HepG2 (cell line): ENCODE data around the gene YJEFN3. TPM values are rescaled to one million over a fixed set of nuclear protein-coding genes. Genes with fewer than 3 reads are reported as not detected.

Experiments
- ATAC-seq: fragments of 200-7000 bp; cut with Tn5 transposase; 3 replicates; pipeline ENCODE4 v1.9.1; 2020; ENCODE audit warnings: mild to moderate bottlenecking, moderate library complexity
- BruUV-seq: library from RNA; stranded (reverse); fragments of 400-500 nt; replicated peaks from 2 replicates; lab custom pipeline; 2021; lab: Mats Ljungman, UMichigan
- CTCF ChIA-PET: fragments of 300-600 bp; formaldehyde crosslinking; extraction: SDS; loops from one replicate; lab custom pipeline; 2021; ENCODE audit warnings: low total read pairs, inconsistent platforms, low intra/inter-chr PET ratio; lab: Yijun Ruan, JAX
- POLR2A ChIA-PET: fragments of 350-600 bp; sonication (Branson Sonifier 250); formaldehyde crosslinking; loops from one replicate; lab custom pipeline; 2020; ENCODE audit warnings: antibody characterized with exemption, inconsistent platforms; lab: Yijun Ruan, JAX
- DNase-seq: peaks from one replicate; pipeline ENCODE4 v3.0.0-alpha.2; 2015; ENCODE audit warnings: low spot score
- FAIRE-seq: peaks from 3 replicates; lab custom pipeline; 2011; peaks lifted over from hg19 to GRCh38; lab: Jason Lieb, UNC
- H2AFZ ChIP-seq: one replicate; pipeline ENCODE4 v1.6.1; 2011; ENCODE audit warnings: low read length, inconsistent platforms
- H3K27ac ChIP-seq: fragments of 300-600 bp; 3 replicates; pipeline ENCODE4 v1.8.0; 2011; ENCODE audit warnings: mixed run types, mild to moderate bottlenecking, mixed read lengths, low read length, inconsistent platforms; ENCODE audit not compliant: insufficient read depth; ENCODE audit errors: extremely low read length
- H3K27me3 ChIP-seq, 2 experiments: fragments of 200-600 bp in 1 of 2; 2 replicates in 1 of 2; 3 replicates in 1 of 2; pipeline versions ENCODE4 v1.6.0 to v1.8.0; 2011; ENCODE audit warnings: low read length in 2 of 2, mild to moderate bottlenecking in 2 of 2, moderate library complexity in 2 of 2, inconsistent platforms in 1 of 2; ENCODE audit not compliant: insufficient read depth in 2 of 2, control insufficient read depth in 1 of 2
- H3K36me3 ChIP-seq, 2 experiments: fragments of 200-600 bp in 1 of 2; replicated peaks in 1 of 2; 2 replicates in 1 of 2; 3 replicates in 1 of 2; pipeline versions ENCODE4 v1.5.1 to v1.8.0; 2011; ENCODE audit warnings: low read length in 2 of 2, inconsistent platforms in 1 of 2; ENCODE audit not compliant: insufficient read depth in 2 of 2, control insufficient read depth in 1 of 2
- H3K4me1 ChIP-seq: 2 replicates; pipeline ENCODE4 v1.5.1; 2012; ENCODE audit warnings: low read length, inconsistent platforms; ENCODE audit not compliant: insufficient read depth
- H3K4me2 ChIP-seq: 2 replicates; pipeline ENCODE4 v1.6.0; 2011; ENCODE audit warnings: low read depth, low read length, inconsistent platforms
- H3K4me3 ChIP-seq, 3 experiments: fragments of 200-600 bp in 1 of 3; sonication (generic), shearing (Covaris generic) in 1 of 3; replicated peaks in 1 of 3; 2 replicates each; pipeline ENCODE4 v1.5.1; 2011 to 2016; ENCODE audit warnings: low read length in 3 of 3, inconsistent platforms in 2 of 3, low read depth in 2 of 3, mild to moderate bottlenecking in 2 of 3, control low read depth in 1 of 3, mixed read lengths in 1 of 3; ENCODE audit not compliant: insufficient read depth in 1 of 3
- H3K79me2 ChIP-seq: one replicate; pipeline ENCODE4 v1.6.1; 2011; ENCODE audit warnings: low read length, inconsistent platforms; ENCODE audit not compliant: insufficient read depth
- H3K9ac ChIP-seq: 2 replicates; pipeline ENCODE4 v1.6.0; 2011; ENCODE audit warnings: mild to moderate bottlenecking, low read depth, low read length, inconsistent platforms; ENCODE audit not compliant: insufficient read depth
- H3K9me3 ChIP-seq: 2 replicates; pipeline ENCODE4 v1.5.1; 2012; ENCODE audit warnings: mild to moderate bottlenecking, low read length
- H4K20me1 ChIP-seq: 2 replicates; pipeline ENCODE4 v1.6.0; 2011; ENCODE audit warnings: inconsistent platforms, mild to moderate bottlenecking, low read length, moderate library complexity; ENCODE audit not compliant: insufficient read depth
- AGO2 ChIP-seq: fragments of 200-400 bp; formaldehyde crosslinking; optimal IDR thresholded peaks from 2 replicates; pipeline ENCODE3; 2017; ENCODE audit warnings: mild to moderate bottlenecking, low read depth, low read length, moderate library complexity
- POLR2AphosphoS5 ChIP-seq: IDR thresholded peaks from 2 replicates; pipeline ENCODE4 v1.6.1; 2012; ENCODE audit warnings: low read depth, low read length
- RBM22 ChIP-seq: fragments of 200-400 bp; formaldehyde crosslinking; optimal IDR thresholded peaks from 2 replicates; pipeline ENCODE3; 2017; ENCODE audit warnings: mild to moderate bottlenecking, low read length, moderate library complexity
- ZNF263 ChIP-seq: sonication (generic); formaldehyde crosslinking; IDR thresholded peaks from 2 replicates; pipeline ENCODE4 v1.4.0; 2020; ENCODE audit warnings: missing genetic modification reagents
- ZNF891 ChIP-seq: sonication (generic); formaldehyde crosslinking; IDR thresholded peaks from 2 replicates; pipeline ENCODE4 v1.5.0; 2020; ENCODE audit warnings: mild to moderate bottlenecking, missing genetic modification reagents
- WGBS: methylation state at CpG from one replicate; pipeline ENCODE4 v1.1.6; 2017; ENCODE audit warnings: low lambda C conversion rate; 5-methylcytosine and 5-hydroxymethylcytosine counted together
- in situ Hi-C: cut with HindIII; loops from 2 replicates; pipeline ENCODE4 v1.10.0; 2017; ENCODE audit warnings: low pct_unique_long_range_greater_than_20kb; ENCODE audit not compliant: extremely low pct_ligation_motif_present
- intact Hi-C: fragments of 100-400 bp; cut with micrococcal nuclease; formaldehyde crosslinking; loops from one replicate; pipeline ENCODE4 v1.10.0; 2022; ENCODE audit not compliant: unreplicated experiment
- polyA plus RNA-seq, 8 experiments: library from polyadenylated mRNA; depleted of rRNA in 3 of 8; stranded (reverse) in 7 of 8; unstranded in 1 of 8; fragments of >200 nt; fragmentation: Illumina TruSeq in 4 of 8; extraction: Trizol in 4 of 8; gene quantifications; 2 replicates each; pipeline versions ENCODE4 v1.2.1 to v1.2.3, GENCODE V29; 2011 to 2016; ENCODE audit warnings: low read depth in 4 of 8, missing spikeins in 1 of 8, mixed read lengths in 1 of 8; ENCODE audit not compliant: insufficient read depth in 1 of 8
- total RNA-seq, 5 experiments: library from RNA; depleted of rRNA; stranded (reverse); fragments of >200 nt; fragmentation: Illumina TruSeq; extraction: Trizol; gene quantifications; 2 replicates each; pipeline ENCODE4 v1.2.3, GENCODE V29; 2016; ENCODE audit warnings: low read depth in 1 of 5
- TF ChIP-seq, protein P1 (sequence below): sonication (generic); formaldehyde crosslinking; IDR thresholded peaks from 2 replicates; pipeline ENCODE4 v1.5.0; 2020; ENCODE audit warnings: missing genetic modification reagents
- TF ChIP-seq, protein P2 (sequence below): sonication (generic); formaldehyde crosslinking; IDR thresholded peaks from 2 replicates; pipeline ENCODE4 v1.5.0; 2020; ENCODE audit warnings: mild to moderate bottlenecking, missing genetic modification reagents
- TF ChIP-seq, protein P3 (sequence below): sonication (generic); formaldehyde crosslinking; conservative IDR thresholded peaks from 2 replicates; pipeline ENCODE4 v1.8.1; 2023; ENCODE audit warnings: missing genetic modification reagents
- TF ChIP-seq, protein P4 (sequence below): sonication (generic); formaldehyde crosslinking; IDR thresholded peaks from 2 replicates; pipeline ENCODE4 v1.5.1; 2020; ENCODE audit warnings: missing genetic modification reagents, mild to moderate bottlenecking, borderline replicate concordance

Gene YJEFN3
- total and polyA plus RNA-seq, 2 of the 13 experiments (the other 11 are each of a cell fraction or from before 2014, with no cell fraction given): 0.89 to 4.0 TPM

DNA sequence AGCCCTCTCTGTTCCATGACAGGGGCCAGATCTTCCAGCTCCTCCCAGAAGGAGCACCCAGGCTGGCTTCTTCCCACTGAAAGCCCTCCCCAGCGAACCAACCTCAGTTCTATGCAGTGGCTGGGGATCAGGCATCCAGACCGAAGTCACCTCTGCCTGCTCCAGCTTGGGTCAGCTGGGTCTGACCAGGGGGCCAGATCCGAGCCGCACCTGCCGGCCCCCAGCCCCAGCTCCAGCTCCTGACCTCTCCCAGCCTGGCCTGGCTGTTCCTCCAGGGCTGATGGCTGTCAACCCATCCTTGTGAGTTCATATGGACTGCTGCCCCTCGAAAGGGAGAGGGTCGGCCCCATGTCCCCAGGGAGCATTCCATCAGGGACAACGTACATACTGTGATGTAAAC, 21.4 kb upstream of the YJEFN3 start:
- no peak overlapping the region for H3K4me3 ChIP-seq
- H3K4me2 ChIP-seq: no peak overlapping the region
- DNase-seq (no peak), ATAC-seq (no peak), FAIRE-seq (no peak)
- H3K27me3 ChIP-seq: no peaks in the 10 kb centered on the region
- peaks cover 10 to 38% of the 10 kb centered on the region in 2 experiments; a peak in 4 of 5 replicates for H3K36me3 ChIP-seq
- in situ Hi-C loops (no loop called here), intact Hi-C loops (no loop called here)
- no peak overlapping the region for H3K9ac ChIP-seq
- H3K4me1 ChIP-seq: no peaks in the 10 kb centered on the region
- WGBS: 88% methylated on average over 4 of the region's 8 CpGs
- no peaks in the 10 kb centered on the region for H3K9me3 ChIP-seq
- H3K27ac ChIP-seq: no peak overlapping the region
- no peaks in the 10 kb centered on the region for H3K79me2 ChIP-seq
- TF ChIP-seq AGO2 (no peak), ZNF263 (peak; percentile 21; the same call in 1 of the 2 replicates)
- no peaks in the 10 kb centered on the region; the same call in 1 of the 2 replicates for H4K20me1 ChIP-seq
- POLR2A ChIA-PET: interaction anchor here (0.9 kb wide), 1 partner anchor 9 kb away, joined by 4 read pairs; no protein-coding TSS in a partner anchor
- CTCF ChIA-PET: no interaction called here
- H2AFZ ChIP-seq: no peak overlapping the region
- no TSS peak for BruUV-seq

DNA sequence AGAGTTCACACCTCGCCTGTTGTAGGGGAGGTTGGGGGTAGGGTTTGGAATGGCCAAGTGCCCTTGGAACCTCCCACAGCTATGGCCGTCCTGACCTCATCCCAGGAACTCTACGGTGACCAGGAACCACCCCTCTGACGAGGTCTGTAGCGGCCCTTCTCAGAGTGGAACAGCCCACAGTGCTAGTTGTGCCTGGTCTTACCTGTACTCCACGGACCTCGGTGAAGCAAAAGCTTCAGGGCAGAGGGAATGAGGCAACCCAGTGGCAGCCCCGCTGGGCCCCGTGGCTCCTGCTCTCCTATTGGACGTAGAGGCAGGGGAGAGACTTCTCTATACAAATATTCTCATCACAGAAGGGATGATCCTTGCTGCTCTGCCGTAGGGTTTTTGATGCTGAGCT, 20.5 kb upstream of the YJEFN3 start:
- Histone ChIP-seq H3K4me1 (no peaks in the 10 kb centered on the region), H3K9me3 (no peaks in the 10 kb centered on the region), H2AFZ (no peak overlapping the region), H3K36me3 (peaks cover 8 to 29% of the 10 kb centered on the region in 2 experiments; a peak in 4 of 5 replicates), H3K27ac (no peak overlapping the region), H4K20me1 (no peaks in the 10 kb centered on the region; the same call in 1 of the 2 replicates), H3K79me2 (no peaks in the 10 kb centered on the region), H3K27me3 (no peaks in the 10 kb centered on the region), H3K9ac (no peak overlapping the region), H3K4me2 (no peak overlapping the region), H3K4me3 (no peak overlapping the region)
- FAIRE-seq (no peak), DNase-seq (no peak), ATAC-seq (peak; percentile 16; the same call in 2 of the 3 replicates)
- ChIA-PET CTCF (no interaction called here), POLR2A (no interaction called here)
- 74% methylated on average over 7 of the region's 11 CpGs for WGBS
- BruUV-seq: no TSS peak
- in situ Hi-C loops (no loop called here), intact Hi-C loops (no loop called here)
- TF ChIP-seq ZNF891: no peak
- peak; percentile 96 for TF ChIP-seq RBM22
- peak; percentile 6 for TF ChIP-seq AGO2
- TF ChIP-seq, protein P1, sequence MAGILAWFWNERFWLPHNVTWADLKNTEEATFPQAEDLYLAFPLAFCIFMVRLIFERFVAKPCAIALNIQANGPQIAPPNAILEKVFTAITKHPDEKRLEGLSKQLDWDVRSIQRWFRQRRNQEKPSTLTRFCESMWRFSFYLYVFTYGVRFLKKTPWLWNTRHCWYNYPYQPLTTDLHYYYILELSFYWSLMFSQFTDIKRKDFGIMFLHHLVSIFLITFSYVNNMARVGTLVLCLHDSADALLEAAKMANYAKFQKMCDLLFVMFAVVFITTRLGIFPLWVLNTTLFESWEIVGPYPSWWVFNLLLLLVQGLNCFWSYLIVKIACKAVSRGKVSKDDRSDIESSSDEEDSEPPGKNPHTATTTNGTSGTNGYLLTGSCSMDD: no peak
- TF ChIP-seq, protein P2, sequence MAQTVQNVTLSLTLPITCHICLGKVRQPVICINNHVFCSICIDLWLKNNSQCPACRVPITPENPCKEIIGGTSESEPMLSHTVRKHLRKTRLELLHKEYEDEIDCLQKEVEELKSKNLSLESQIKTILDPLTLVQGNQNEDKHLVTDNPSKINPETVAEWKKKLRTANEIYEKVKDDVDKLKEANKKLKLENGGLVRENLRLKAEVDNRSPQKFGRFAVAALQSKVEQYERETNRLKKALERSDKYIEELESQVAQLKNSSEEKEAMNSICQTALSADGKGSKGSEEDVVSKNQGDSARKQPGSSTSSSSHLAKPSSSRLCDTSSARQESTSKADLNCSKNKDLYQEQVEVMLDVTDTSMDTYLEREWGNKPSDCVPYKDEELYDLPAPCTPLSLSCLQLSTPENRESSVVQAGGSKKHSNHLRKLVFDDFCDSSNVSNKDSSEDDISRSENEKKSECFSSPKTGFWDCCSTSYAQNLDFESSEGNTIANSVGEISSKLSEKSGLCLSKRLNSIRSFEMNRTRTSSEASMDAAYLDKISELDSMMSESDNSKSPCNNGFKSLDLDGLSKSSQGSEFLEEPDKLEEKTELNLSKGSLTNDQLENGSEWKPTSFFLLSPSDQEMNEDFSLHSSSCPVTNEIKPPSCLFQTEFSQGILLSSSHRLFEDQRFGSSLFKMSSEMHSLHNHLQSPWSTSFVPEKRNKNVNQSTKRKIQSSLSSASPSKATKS (CRISPR knock-in tag): no peak
- TF ChIP-seq, protein P3, sequence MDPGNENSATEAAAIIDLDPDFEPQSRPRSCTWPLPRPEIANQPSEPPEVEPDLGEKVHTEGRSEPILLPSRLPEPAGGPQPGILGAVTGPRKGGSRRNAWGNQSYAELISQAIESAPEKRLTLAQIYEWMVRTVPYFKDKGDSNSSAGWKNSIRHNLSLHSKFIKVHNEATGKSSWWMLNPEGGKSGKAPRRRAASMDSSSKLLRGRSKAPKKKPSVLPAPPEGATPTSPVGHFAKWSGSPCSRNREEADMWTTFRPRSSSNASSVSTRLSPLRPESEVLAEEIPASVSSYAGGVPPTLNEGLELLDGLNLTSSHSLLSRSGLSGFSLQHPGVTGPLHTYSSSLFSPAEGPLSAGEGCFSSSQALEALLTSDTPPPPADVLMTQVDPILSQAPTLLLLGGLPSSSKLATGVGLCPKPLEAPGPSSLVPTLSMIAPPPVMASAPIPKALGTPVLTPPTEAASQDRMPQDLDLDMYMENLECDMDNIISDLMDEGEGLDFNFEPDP (CRISPR knock-in tag): no peak
- TF ChIP-seq, protein P4, sequence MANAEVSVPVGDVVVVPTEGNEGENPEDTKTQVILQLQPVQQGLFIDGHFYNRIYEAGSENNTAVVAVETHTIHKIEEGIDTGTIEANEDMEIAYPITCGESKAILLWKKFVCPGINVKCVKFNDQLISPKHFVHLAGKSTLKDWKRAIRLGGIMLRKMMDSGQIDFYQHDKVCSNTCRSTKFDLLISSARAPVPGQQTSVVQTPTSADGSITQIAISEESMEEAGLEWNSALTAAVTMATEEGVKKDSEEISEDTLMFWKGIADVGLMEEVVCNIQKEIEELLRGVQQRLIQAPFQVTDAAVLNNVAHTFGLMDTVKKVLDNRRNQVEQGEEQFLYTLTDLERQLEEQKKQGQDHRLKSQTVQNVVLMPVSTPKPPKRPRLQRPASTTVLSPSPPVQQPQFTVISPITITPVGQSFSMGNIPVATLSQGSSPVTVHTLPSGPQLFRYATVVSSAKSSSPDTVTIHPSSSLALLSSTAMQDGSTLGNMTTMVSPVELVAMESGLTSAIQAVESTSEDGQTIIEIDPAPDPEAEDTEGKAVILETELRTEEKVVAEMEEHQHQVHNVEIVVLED (CRISPR knock-in tag): no peak
- 0 out of 2 replicates have a peak, but pooled peaks have one; percentile 15 for TF ChIP-seq POLR2AphosphoS5
